C4-2B (cell line): ENCODE data around the gene LRMDA.

Experiments
- H3K27ac ChIP-seq: fragments of 450-650 bp; 2 replicates; pipeline ENCODE4 v1.5.1; 2017
- CTCF ChIP-seq: fragments of 450-650 bp; conservative IDR thresholded peaks from 2 replicates; pipeline ENCODE4 v1.5.1; 2017; ENCODE audit warnings: mild to moderate bottlenecking
- ZFX ChIP-seq: fragments of 450-650 bp; IDR thresholded peaks from 2 replicates; pipeline ENCODE4 v1.6.1; 2017

Gene LRMDA

DNA sequence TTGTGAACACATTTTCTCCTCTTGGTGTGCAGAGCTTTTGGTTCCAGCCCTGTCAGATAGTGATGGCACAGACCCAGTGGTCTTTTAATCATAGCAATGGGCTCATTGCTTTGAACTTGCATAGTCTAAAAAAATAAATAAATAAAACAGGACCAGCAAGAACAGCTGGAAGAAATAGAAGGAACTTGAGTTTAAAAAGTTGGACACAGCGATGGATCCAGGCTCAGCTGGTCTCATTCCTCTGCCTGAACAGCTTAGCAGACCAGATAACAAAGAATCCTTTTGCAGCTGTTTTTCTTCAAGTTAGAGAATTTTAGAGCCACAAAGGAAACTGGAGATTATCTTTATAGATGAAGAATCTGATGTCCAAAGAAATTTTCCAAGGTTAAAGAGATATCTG lies 1005.6 kb downstream of the LRMDA start:
- TF ChIP-seq ZFX: no peak
- TF ChIP-seq CTCF: no peak
- H3K27ac ChIP-seq: no peak overlapping the region

DNA sequence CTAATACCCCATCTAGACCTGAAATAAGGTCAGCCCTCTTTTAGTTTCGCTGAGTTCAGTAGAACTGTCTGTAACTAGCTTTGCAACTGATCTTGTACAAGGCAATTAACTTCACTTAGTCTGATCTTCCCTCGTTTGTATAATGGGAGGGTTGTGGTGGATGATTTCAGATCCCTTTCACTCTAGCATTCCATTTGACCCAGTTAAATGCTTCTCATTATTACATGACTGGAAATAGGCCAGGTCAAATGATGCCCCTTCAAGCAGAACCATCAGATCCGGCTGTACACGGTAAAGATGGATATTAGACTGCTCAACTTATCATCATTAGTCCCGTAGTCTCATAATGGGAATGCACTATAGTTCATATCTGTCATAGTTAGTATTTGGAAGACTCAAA lies 1009.0 kb downstream of the LRMDA start:
- H3K27ac ChIP-seq: no peak overlapping the region
- TF ChIP-seq CTCF: no peak
- TF ChIP-seq ZFX: no peak

DNA sequence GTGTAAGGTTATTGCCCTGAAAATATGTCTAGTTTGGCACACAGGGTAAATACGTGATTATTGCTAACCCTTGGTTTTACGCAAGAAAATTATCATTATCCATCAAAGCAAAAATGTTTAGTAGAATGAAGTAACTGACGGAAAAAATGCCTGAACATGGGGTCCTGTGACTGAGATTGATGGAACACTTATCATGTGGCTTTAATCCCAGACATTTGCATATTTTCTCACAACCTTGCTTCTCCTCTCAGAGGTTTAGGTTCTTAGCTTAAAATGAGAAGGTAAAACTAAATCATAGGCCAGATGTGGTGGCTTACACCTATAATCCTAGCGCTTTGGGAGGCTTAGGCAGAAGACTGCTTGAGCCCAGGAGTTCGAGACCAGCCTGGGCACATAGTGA lies 1010.7 kb downstream of the LRMDA start:
- no peak for TF ChIP-seq ZFX
- TF ChIP-seq CTCF: no peak
- H3K27ac ChIP-seq: no peak overlapping the region

DNA sequence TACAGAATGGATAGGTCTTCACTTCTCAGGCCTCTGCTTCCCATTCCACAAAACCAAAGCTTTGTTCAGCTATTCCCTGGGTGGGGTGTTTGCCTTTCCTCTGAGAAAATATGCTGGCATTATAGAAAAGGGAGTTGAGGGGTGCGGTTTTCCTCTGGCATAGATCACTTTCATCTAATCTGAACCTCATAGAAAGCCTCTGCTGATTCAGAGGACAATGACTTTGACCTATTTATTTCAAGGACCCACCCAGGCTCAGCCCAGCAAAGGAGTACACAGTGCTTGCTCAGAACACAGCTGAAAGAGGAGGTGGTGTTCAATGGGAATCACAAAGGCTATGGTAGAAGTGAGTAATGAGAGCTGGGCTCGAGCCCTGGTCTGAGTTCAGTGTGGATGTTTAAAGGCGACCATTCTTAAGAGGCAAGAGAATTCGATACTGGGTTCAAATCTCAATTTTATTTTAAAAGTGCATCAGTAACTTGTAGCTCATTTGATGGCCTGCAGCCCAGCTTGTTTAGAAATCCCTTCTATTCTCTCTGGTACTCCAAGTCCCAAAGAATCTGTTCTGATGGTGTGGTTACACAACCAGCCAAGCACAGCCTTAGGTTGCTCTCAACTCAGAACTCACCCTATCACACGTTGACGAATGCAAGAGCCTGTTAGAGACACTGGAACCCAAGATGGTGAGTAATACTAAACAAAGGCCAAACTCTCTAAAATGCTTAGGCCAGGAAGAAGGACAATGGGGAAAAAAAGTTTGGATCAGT lies 1012.8 kb downstream of the LRMDA start:
- H3K27ac ChIP-seq: no peak overlapping the region
- no peak for TF ChIP-seq ZFX
- no peak for TF ChIP-seq CTCF

GRCh38 chr10:76447578-76447977 lies 1016.2 kb downstream of the LRMDA start:
- no peak overlapping the region for H3K27ac ChIP-seq
- TF ChIP-seq ZFX: no peak
- TF ChIP-seq CTCF: no peak

GRCh38 chr10:76451911-76452310 lies 1020.5 kb downstream of the LRMDA start:
- TF ChIP-seq CTCF (no peak), ZFX (no peak)
- H3K27ac ChIP-seq: no peak overlapping the region

GRCh38 chr10:76453332-76453731 lies 1021.9 kb downstream of the LRMDA start:
- H3K27ac ChIP-seq: no peak overlapping the region
- TF ChIP-seq ZFX (no peak), CTCF (no peak)
